ENCODE measurements around the gene LRRFIP2.
"Not testable (repeated sequence)": the region's sequence is repeated elsewhere in the genome, so short reads cannot be mapped to it uniquely, and the experiment has no call there.

Gene LRRFIP2

DNA sequence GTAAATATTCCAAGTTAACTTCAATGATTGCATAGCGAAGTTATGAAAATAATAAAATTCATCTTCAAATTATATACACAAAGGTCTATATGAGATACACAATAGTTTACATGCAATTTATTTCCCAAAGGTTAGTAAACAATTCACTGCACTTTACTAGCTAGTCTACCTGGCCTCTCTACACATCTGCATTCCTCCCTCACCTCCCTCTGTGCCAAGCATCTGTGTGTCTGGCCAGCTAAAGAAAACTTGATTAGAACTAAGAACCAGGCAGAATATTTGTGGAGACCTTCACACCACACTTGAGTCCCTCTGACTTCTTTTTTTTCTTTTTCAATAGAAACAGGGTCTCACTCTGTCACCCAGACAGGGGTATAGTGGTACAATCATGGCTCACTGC is 61.4 kb downstream of the LRRFIP2 start:
- no peak for DNase-seq

DNA sequence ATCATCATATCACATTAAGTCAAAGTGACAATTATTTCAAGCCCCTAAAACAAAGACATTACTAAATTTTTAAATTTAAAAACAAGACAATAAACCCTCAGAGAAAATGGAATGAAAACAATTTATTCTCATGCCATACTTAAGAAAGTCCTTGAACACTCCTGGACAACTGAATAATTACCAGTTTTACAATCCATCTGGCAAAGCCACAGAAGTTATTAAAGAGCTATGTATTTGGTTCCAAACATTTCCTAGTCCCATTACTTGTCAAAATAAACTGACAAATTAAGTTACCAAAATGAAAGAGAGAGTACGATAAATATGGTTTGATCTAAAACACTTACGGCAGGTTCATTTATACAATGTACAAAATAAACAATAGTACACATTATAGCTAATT is 63.2 kb downstream of the LRRFIP2 start:
- no peak for DNase-seq

DNA sequence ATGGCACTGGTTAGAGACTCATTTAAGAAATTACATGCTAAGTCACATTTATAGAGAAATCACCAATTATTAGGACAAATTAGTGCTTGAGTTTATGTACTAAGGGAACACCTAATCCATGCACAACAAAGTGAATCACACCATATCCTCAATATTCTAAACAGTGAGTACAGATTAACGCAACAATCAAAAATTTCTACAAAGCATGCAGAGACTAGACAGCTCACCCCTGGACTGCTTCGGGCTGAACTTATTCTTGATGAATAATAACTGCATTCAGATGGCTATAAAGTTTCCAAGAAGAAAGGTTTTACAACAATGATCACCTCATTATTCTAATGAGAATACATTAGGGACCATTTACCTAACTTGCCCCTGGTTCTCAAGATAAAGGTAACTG is 66.5 kb downstream of the LRRFIP2 start:
- DNase-seq = no peak

DNA sequence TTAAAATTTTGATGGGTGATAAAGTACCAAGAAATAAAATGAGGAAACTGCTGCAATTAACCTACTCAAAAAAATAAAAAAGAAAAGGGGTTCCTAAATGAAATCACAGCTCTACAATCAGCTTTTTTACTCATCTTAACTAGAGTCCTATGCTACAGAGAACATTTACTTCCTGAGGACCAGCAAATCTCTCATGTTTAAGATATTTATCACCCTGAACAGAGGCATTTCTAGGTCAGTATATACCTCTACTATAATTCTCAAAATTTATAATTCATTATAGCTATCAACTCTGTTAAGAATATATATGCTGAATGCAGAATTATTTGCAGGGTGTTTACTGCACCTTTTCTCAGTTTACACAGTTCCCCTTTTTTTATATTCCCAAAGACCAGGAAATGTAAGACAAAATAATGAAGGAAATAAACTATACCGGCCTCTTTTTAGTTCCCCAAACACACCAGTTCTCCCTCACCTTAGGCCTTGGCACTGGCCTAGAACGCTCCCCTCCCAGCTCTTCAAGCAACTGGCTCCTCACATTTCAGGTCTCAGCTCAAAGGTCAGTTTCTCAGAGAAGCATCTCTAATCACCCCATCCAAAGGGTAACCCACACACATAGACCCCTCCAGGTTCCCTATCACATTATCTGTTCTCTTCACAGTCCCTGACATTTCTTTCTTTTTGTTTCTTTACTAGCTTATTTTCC is 71.1 kb downstream of the LRRFIP2 start:
- no peak for DNase-seq

DNA sequence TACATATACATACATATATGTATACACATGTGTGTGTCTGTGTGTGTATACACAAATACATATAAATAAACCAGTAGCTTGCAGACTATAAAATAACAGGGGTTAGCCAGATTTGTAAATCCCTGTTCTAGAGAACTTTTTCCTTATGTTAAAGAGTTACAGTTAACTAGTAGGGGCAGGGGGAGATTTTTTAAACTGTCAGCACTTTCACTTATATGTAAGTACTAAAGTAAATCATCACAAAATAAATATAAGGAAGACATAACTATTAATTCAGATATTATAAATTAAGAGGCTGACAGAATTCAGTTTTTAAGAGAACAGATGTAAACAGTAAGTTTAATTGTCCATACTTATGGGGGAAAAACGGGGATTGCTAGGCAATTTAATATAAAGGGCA is 74.0 kb downstream of the LRRFIP2 start:
- no peak for DNase-seq

DNA sequence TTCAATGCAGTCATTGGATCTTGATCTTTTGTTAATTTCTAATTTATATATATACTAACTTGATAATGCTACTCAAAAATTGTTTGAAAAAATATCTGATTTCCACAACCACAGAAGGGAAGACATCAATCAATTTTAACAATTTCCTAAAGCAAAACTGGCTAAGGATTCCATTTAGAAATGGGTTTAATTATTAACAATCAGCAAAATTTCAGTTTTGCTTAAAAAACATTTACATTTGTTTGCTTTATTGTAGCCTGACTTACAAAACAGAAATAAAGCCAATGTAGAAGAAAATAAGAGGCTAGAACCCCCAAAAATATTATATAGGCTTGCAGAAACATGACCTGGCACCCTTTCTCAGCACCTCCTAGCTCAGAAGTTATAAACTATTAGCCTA is 74.9 kb downstream of the LRRFIP2 start:
- DNase-seq = no peak

DNA sequence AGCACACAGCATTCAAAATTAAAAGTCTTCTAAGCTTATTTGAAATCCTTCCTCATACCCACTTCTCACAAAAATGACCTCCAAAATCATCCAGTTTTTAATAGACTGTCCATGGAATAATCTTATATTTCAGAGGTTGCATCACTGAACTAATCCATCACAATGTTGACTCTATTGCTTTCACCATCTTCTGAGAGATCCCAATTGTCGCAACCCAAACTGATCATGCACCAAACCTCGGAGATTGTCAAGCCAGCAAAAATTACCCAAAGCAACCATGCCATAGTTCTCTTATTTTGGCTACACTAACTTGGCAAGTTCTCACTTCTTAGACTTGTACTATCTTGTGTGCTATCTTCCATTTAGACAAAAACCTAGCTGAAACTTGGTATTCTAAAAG is 75.5 kb downstream of the LRRFIP2 start:
- no peak for DNase-seq

DNA sequence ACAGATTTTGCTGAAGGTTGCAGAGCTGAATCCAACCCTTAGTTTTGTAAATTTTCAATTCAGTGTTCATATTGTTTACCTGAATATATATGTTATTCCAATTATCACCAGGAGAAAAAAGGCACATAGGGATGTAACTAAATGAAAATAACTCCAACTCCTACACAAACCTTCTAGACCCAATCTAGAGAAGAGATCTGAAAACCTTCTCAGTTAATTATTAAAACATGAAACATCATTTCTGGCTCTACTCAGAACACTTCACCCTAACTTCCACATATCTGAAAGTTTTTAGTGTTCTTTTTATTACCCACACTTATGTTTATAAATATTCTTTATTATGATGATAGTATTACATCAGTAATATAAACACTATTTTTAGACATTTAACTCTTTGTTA is 76.6 kb downstream of the LRRFIP2 start:
- DNase-seq = no peak

DNA sequence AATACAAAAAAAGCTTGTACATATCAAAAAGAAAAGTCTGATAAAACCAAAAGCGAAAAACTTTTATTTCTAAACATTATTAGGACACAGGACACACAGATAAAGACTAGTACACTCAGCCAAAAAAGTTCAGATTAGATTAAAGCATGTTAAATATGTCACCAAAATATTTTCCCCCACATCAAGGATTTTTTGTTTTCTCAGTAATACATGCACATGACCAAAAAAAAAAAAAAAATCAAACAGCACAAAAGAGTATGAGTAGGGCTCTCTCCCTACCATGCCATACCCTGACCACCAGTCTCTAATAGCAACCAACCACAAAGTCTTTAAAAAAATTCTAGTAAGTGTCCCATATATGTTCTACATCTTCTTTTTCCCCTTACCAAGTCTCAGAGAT is 77.4 kb downstream of the LRRFIP2 start:
- DNase-seq = no peak

DNA sequence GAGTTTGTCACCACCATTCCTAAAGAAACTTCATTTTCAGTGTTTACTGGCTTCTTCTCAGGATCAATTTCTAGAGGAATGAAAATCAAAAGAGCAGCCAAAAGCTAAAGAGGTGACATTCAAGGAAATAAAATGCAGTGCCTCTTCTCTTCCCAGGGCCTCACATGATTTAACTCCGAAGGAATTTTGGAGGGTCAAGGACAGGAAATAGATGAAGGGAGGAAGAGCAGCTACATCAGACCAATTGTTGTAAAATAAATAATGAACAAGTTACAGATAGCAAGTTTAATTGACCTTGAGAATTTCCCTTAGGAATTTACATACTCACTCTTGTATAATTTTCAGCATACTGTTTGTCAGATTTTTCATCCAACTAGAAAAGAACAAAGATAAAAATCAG is 78.1 kb downstream of the LRRFIP2 start:
- DNase-seq = no peak

DNA sequence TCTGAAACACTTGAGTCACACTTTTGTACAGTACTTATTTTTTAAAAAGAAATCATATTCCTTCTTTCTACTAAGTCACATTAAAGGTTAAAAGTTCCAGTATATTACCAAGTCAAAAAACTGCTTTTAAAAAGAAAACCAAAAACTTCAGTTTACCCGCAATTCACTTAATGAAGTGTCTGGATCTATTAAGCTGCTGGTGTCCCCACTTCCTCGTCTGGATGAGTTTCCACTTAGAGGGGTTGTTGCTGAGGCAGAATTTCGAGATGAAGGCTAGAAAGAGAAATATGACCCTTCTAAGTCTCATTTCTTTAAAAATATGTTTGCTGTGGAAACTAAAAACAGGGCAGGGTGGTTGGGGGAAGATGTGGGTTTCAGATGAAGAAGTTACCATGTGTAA is 79.7 kb downstream of the LRRFIP2 start:
- DNase-seq = no peak

DNA sequence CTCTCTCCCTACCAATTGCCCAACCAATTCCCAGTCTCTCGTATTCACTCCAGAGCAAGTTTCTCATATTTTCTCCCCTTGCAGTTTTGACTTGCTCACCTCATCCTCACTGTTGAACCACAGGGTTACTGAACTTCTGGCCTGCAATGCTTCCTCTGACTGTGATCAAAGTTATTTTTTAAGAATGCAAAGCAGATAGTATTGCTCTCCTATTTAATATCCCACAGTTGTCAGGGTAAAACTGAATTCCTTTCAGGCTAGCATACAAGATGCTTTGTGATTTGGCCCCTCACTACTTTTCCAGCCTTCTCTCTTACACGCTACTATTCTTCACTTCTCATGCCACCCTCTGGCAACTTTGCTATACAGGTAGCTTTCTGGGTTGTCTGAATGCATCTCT is 80.9 kb downstream of the LRRFIP2 start:
- no peak for DNase-seq

DNA sequence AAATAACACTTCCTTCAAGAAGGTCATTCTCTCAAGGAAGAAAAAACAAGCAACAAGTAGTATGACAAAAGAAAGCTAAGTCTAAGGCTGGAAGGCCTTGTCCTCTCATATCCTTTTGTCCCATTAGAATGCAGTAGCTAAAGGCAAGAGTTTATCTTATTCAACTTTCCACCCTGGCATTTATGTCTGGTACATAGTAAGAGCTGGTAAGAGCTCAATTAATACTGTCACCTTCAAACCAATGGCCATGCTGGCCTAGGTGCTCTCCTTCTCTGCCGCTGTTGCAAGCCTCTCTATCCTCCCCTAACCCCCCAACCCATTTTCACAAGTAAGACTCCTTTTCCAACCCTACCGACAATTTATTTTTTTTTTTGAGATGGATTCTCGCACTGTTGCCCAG is 81.9 kb downstream of the LRRFIP2 start:
- no peak for DNase-seq

DNA sequence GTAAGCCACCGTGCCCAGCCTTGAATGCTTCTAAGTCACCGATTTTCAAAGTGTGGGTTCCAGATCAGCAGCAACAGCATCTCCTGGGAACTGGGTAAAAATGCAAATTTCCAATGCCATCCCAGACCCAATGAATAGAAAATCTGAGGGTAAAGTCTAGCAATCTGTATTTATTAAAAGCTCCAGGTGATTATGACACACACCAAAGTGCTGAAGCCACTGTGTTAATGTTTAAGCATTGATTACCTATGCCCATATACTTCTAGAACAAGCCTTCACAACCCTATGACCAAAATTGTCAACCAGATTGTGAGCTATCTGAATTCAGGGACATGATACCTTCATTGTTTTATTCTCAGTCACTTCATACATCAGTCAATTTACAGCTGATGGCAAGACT is 86.5 kb downstream of the LRRFIP2 start:
- DNase-seq = no peak

DNA sequence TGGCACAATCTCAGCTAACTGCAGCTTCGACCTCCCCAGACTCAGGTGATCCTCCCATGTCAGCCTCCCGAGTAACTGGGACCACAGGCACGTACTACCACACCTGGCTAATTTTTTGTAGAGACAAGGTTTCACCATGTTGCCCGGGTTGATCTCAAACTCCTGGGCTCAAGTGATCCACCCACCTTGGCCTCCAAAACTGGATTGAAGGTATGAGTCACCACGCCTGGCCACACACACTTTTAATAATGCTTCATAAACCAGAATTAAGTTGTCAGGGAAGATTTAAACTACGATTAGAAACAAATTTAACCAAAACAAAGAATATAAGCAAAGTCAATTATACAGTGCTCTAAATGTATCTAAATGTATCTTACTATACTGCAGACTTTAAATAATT is 87.5 kb downstream of the LRRFIP2 start:
- no peak for DNase-seq

DNA sequence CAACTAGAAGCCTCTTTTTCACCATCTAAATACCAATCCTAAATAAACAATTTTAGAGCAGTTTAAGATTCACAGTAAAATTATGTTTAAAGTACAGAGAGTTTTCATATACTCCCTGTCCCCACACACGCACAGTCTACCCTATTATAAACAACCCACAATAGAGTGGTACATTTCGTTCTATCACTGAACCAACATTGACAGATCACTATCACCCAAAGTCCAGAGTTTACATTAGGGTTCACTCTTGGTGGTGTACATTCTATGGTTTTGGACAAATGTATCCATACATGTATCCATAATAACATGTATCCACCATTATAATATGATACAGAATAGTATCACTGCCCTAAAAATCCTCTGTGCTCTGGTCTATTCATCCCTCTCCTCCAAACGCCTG is 92.1 kb downstream of the LRRFIP2 start:
- no peak for DNase-seq

DNA sequence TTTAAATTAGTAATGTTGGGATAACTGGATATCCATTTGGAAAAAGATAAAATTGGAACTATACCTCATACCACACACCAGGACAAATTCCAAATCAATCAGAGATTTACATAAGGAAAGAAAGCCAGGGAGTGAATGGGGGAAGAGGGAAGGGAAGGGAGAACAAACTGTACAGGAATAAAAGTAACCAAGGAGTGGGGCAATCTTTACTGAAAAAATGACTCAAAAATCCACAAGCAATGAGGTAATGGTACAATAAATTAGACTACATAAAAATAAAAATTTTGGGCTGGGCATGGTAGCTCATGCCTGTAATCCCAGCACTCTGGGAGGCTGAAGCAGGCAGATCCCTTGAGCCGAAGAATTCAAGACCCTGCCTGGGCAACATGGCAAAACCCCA is 98.4 kb downstream of the LRRFIP2 start:
- DNase-seq = no peak

DNA sequence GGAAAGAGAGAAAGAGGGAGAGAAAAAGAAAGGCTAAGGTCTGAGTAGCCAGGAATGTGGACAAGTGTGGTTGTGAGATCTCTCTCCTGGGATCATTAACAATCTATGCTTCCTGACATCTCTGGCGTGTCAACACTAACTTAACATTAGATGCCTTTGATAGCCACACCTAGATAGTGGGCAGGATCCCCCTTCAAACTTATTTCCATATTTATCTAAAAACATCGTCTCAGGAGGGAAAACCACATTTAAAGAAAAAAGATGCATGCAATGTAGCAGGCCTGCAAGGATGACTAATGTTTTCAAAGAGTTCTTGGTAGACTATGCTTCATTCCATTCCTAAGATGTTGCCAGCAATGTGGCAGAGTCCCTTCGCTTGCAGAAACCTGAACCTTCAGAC is 100.2 kb downstream of the LRRFIP2 start:
- DNase-seq = no peak

DNA sequence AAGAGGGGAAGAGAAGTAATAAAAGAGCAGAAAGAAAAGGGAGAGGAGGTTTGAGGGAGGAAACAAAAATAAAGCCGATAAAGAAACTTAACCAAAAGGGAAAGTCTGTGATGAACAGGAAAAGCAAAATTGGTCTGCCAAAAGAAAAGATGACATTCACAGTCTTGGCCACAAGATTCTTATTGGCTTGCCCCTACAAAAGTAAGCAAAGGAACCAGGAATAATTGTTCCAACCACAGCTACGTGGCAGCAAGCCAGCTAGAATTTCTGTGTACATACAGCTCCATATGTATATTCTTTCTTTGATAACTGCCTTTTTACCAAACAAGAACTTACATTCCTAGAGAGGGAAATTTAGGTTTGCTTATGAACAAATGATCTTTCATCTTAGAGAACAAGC is 101.5 kb downstream of the LRRFIP2 start:
- no peak for DNase-seq

DNA sequence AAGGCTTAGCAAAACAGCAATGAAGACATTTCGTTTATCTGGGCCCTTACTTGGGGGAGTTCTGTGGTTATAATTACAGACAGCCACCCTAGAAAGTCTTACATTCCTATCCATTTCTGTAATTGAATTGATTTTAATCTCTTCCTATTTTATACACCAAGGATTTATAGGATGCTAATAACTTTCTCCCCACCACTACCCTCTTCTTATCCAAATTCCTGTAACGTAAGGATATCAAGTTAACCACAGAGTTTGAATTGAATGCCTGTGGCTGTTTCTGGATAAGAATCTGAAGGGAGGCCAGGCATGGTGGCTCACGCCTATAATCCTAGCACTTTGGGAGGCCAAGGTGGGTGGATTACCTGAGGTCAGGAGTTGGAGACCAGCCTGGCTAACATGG is 102.5 kb downstream of the LRRFIP2 start:
- no peak for DNase-seq

DNA sequence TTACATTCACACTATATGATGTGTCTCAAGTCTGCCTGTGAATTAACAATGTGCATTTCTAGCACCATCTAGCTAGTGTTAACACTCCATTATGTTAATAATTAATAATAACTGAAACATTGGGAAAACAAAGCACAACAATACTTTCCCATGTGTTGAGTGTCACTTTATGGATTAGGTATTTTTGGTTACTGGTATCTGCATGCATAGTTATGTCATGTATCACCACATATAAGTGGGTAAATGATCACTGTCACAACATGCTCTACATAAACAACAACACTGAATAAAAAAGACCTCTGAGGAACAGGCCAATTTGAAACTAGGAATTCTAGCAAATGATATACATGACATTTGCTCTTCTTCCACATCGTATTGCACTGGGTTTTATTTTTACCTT is 106.4 kb downstream of the LRRFIP2 start:
- no peak for DNase-seq

DNA sequence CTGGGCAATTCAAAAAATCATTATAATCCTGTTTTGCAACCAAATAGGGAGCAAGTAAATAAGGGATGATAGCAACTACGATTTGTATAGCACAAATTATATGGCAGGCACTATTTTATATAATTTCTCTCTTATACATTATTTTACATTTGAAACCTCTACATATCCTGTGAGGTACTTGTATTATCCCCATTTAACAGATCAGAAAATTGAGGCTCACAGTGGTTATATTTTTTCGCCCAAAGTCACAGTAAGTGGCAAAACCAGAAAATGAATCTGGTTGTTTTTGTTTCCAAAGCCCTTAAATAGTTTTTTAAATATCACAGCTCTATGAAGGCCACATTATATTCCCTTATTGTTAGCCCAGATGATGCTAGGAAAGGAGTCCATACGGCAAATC is 106.8 kb downstream of the LRRFIP2 start:
- DNase-seq = no peak

DNA sequence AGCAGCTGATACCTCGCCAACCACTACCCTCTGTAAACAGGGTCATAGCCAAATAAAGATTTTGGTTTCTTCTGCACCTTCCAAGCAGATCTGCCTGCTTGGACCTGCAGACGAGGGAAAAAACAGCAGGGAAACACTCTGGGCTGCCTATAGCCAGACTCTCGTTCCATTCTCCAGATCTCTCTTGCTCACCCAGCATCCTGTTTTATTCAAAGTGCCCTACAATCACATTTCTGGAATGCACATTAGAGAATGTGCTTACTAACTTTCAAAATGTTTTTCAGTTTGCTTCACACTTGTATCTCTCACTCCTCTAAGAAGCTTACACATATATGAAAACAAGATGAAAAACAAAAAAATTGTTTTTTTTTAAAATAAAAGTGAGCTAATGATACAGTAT is 109.6 kb downstream of the LRRFIP2 start:
- no peak for DNase-seq

DNA sequence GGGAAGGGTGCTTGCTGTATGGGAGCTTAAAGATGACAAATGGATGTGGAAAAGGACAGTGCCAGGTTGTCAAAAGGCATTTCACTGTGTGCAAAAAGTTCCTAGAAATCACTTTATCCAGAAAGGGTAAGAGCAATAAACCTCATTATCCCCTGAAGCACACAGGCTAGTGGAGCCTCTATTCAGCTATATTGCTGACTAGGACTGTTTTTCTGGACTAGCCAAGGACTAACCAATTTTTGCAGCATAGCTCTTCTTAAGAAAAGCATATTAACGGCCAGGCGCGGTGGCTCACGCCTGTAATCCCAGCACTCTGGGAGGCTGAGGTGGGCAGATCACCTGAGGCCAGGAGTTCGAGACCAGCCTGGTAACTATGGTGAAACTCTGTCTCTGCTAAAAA is 116.3 kb downstream of the LRRFIP2 start:
- no peak for DNase-seq

DNA sequence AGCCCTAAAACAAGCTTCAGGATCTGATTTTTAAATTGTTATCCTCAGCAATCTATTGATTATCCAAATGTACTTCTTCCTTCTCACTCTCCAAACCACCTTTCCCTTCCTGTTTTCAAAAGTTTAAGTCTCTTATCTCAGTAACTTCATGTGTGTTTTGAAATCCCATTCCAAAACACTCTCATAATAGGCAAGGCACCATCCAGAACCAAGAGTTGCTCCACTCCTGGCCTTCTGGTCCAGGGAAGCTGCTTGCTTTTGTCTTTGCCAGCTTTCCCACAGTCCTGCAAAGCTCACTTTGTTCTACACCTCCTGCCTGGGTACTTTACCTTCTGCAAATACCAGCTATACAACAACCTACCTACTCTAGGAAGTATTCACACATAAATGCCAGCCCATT is 117.6 kb downstream of the LRRFIP2 start:
- DNase-seq = no peak

DNA sequence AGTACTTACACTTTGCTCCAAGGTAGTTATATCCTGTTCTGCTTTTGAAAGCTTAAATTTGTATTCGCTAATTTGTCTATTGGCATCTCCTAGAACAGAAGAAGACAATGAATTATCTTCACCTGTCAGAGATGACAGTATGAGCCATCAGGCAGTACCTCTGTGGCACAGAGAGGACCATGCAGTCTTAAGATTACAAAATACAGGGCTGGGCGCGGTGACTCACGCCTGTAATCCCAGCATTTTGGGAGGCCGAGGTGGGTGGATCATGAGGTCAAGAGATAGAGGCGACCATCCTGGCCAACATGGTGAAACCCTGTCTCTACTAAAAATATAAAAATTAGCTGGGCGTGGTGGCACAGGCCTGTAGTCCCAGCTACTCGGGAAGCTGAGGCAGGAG is 119.3 kb downstream of the LRRFIP2 start:
- not testable (repeated sequence) for DNase-seq

Measured in NCI-H510A treated with DMSO at 0.1 percent for 48 hours (cell line).